MM.1S (cell line): ENCODE data around the gene ARHGEF11.

Source experiments
- DNase-seq: peaks from one replicate; pipeline ENCODE4 v3.0.0-alpha.2; 2015
- H2AFZ ChIP-seq: fragments of 300-600 bp; sonication (generic); 2 replicates; pipeline ENCODE4 v1.6.0; 2016; ENCODE audit warnings: antibody characterized with exemption, low read length
- H3F3A ChIP-seq: fragments of 300-600 bp; sonication (generic); 2 replicates; pipeline ENCODE4 v1.6.1; 2016; ENCODE audit warnings: mild to moderate bottlenecking, antibody characterized with exemption, low read length, moderate library complexity, mixed read lengths; ENCODE audit not compliant: insufficient read depth
- H3K27ac ChIP-seq: fragments of 300-600 bp; sonication (generic); 2 replicates; pipeline ENCODE4 v1.5.1; 2016; ENCODE audit warnings: mild to moderate bottlenecking, low read length
- H3K27me3 ChIP-seq: fragments of 300-600 bp; sonication (generic); replicated peaks from 2 replicates; pipeline ENCODE4 v1.6.0; 2016; ENCODE audit warnings: low read length; ENCODE audit not compliant: insufficient read depth
- H3K36me3 ChIP-seq: fragments of 300-600 bp; sonication (generic); replicated peaks from 2 replicates; pipeline ENCODE4 v1.6.1; 2016; ENCODE audit warnings: mild to moderate bottlenecking, low read length, mixed read lengths; ENCODE audit not compliant: insufficient read depth
- H3K4me1 ChIP-seq: fragments of 300-600 bp; sonication (generic); 2 replicates; pipeline ENCODE4 v1.6.1; 2016; ENCODE audit warnings: low read length, mixed read lengths
- H3K4me2 ChIP-seq: fragments of 300-600 bp; sonication (generic); 2 replicates; pipeline ENCODE4 v1.6.0; 2016; ENCODE audit warnings: low read depth, low read length
- H3K4me3 ChIP-seq: fragments of 300-600 bp; sonication (generic); 2 replicates; pipeline ENCODE4 v1.5.1; 2016; ENCODE audit warnings: low read length, mixed read lengths
- H3K79me2 ChIP-seq: fragments of 300-600 bp; sonication (generic); 2 replicates; pipeline ENCODE4 v1.6.1; 2016; ENCODE audit warnings: mixed run types, low read length, mixed read lengths
- H3K9ac ChIP-seq: fragments of 300-600 bp; sonication (generic); 2 replicates; pipeline ENCODE4 v1.6.1; 2016; ENCODE audit warnings: low read length, mixed read lengths
- H3K9me2 ChIP-seq: fragments of 300-600 bp; sonication (generic); replicated peaks from 2 replicates; pipeline ENCODE4 v1.6.1; 2016; ENCODE audit warnings: mild to moderate bottlenecking, low read length, mixed read lengths; ENCODE audit not compliant: insufficient read depth
- H3K9me3 ChIP-seq: fragments of 300-600 bp; sonication (generic); replicated peaks from 2 replicates; pipeline ENCODE4 v1.6.1; 2016; ENCODE audit warnings: mild to moderate bottlenecking, low read length, mixed read lengths; ENCODE audit not compliant: insufficient read depth
- H4K20me1 ChIP-seq: fragments of 300-600 bp; sonication (generic); 2 replicates; pipeline ENCODE4 v1.6.1; 2016; ENCODE audit warnings: mild to moderate bottlenecking, low read length, moderate library complexity, mixed read lengths; ENCODE audit not compliant: insufficient read depth
- EZH2 ChIP-seq: fragments of 300-600 bp; sonication (generic); optimal IDR thresholded peaks from 2 replicates; pipeline ENCODE3; 2017; ENCODE audit warnings: low read depth, mild to moderate bottlenecking, antibody characterized with exemption, low read length, mixed read lengths
- EZH2phosphoT487 ChIP-seq: fragments of 300-600 bp; sonication (generic); IDR thresholded peaks from 2 replicates; pipeline ENCODE4 v1.6.1; 2018; ENCODE audit warnings: antibody characterized with exemption, low read length
- TF ChIP-seq, protein P1 (sequence below): fragments of 300-600 bp; sonication (generic); IDR thresholded peaks from 2 replicates; pipeline ENCODE4 v1.5.1; 2016; ENCODE audit warnings: antibody characterized with exemption, low read length, mixed read lengths

ARHGEF11 gene

DNA sequence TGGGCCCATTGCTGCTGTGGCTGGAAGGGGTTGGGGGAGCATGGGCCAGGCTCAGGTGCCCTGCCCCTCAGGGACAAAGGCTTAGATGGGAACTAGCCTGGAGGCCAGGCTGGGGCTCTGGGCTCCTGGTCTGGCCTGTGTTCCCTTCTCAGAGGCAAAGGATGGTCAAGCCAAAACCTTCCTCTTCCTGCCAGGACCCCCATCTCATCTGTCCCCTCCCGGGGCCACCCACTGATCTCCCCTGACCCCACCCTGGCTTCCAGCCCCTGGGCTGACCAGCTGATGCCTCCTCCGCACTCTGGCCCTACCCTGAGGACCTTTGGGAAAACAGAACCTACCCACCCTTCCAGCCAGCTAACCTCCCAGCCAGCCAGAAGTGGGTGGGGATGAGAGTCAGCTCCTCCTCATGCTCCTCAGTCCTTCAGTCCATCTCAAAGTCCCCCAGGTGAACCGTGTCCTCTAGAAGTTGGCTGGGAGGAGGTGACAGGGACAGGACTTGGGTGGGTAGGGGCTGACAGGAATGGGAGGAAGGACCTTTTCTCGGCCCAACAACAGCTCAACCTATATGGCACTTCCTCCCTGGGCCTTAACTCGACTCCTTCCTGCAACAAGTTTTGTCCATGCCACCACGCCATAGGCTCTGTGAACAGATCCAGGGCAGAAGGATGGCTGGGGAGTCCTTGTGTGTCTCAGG, 144.5 kb downstream of the ARHGEF11 start:
- no peaks in the 10 kb centered on the region for H4K20me1 ChIP-seq
- no peaks in the 10 kb centered on the region for H3K4me1 ChIP-seq
- H3K9ac ChIP-seq = no peak overlapping the region
- no peak overlapping the region for H3K27ac ChIP-seq
- H3K4me2 ChIP-seq = no peak overlapping the region
- no peak for DNase-seq
- no peaks in the 10 kb centered on the region for H3K9me2 ChIP-seq
- no peaks in the 10 kb centered on the region for H3K9me3 ChIP-seq
- no peaks in the 10 kb centered on the region for H3K79me2 ChIP-seq
- no peak overlapping the region for H2AFZ ChIP-seq
- H3K27me3 ChIP-seq = peaks cover 99% of the 10 kb centered on the region
- H3K36me3 ChIP-seq = no peaks in the 10 kb centered on the region
- TF ChIP-seq EZH2phosphoT487 = no peak
- no peak for TF ChIP-seq EZH2
- TF ChIP-seq, protein P1, sequence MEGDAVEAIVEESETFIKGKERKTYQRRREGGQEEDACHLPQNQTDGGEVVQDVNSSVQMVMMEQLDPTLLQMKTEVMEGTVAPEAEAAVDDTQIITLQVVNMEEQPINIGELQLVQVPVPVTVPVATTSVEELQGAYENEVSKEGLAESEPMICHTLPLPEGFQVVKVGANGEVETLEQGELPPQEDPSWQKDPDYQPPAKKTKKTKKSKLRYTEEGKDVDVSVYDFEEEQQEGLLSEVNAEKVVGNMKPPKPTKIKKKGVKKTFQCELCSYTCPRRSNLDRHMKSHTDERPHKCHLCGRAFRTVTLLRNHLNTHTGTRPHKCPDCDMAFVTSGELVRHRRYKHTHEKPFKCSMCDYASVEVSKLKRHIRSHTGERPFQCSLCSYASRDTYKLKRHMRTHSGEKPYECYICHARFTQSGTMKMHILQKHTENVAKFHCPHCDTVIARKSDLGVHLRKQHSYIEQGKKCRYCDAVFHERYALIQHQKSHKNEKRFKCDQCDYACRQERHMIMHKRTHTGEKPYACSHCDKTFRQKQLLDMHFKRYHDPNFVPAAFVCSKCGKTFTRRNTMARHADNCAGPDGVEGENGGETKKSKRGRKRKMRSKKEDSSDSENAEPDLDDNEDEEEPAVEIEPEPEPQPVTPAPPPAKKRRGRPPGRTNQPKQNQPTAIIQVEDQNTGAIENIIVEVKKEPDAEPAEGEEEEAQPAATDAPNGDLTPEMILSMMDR = no peak
- H3K4me3 ChIP-seq = no peak overlapping the region
- no peaks in the 10 kb centered on the region for H3F3A ChIP-seq

DNA sequence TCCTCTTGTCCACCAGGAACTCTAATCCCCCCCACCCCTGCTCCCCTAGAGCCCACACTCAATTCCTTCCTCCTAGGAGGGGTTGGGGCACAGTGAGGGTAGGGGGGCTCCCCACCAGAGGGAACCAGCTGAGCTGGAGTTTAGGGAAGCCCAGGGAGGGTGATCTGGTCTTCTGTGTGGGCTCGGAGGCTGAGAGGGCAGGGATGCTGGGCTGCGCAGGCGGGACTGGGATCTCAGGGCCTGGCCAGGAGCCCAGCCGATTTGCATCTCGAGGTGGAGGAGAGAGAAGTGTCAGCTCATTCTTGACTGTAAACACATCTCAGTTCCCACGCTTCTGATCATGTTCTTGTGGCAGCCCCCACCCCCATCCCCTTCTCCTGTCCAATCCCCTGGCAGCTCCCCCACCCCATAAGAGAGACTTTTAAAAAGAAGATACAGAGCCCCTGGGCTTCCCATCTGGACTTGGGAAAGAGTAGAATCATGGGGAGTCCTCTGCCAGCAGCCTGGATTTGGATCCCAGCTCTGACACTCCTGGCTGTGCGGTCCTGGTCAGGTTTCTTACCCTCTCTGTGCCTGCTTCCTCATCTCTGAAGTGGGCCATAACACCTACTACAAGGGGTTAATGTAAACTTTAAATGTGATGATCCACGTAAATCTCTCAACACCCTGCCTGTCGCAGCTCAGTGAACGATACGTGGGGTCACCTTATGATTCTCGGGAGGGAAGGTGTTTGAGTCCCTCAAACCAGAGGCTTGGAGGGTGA, 145.4 kb downstream of the ARHGEF11 start:
- no peak overlapping the region for H3K4me2 ChIP-seq
- H3K9me3 ChIP-seq = no peaks in the 10 kb centered on the region
- H3K36me3 ChIP-seq = no peaks in the 10 kb centered on the region
- no peaks in the 10 kb centered on the region for H3K4me1 ChIP-seq
- no peaks in the 10 kb centered on the region for H4K20me1 ChIP-seq
- peaks cover 99% of the 10 kb centered on the region for H3K27me3 ChIP-seq
- H3K9me2 ChIP-seq = no peaks in the 10 kb centered on the region
- DNase-seq = no peak
- H3F3A ChIP-seq = no peaks in the 10 kb centered on the region
- H3K4me3 ChIP-seq = no peak overlapping the region
- no peak for TF ChIP-seq EZH2
- no peak for TF ChIP-seq EZH2phosphoT487
- TF ChIP-seq, protein P1 = no peak
- H3K9ac ChIP-seq = no peak overlapping the region
- H3K27ac ChIP-seq = no peak overlapping the region
- H2AFZ ChIP-seq = no peak overlapping the region
- H3K79me2 ChIP-seq = no peaks in the 10 kb centered on the region

DNA sequence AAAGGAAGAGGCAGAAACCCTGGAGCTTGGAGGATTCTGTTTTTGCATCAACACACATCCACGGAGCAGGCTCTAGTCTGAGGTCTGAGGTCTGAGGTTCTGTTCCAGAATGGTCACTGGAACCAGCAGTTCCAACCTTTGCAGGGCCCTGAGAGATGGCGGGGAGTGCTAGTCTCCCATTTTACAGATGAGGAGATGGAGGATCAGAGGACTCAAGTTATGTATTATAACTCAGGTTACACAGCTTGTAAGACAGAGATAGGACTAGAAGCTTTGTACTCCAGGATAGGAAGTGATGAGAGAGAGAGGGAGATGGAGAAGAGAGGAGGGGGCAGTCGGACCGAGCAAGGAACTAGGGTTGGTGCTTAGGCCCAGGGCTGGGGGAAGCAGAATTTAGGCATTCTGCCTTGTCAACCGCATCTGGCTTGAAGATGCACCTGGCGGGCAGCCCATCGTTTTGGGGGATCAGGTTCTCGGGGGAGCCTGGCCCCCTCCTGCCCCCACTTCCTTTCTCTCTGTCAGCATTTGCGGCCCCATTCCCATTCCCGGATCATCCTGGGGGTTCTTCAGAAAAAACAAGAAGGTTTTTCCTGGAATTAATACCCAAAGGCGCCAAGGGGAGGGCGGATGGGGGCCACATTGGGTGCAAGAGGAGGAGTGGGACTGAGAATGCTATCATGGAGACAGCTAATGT, 146.4 kb downstream of the ARHGEF11 start:
- Histone ChIP-seq H3K4me1 (no peaks in the 10 kb centered on the region), H3K9ac (no peak overlapping the region), H3K4me3 (no peak overlapping the region), H2AFZ (no peak overlapping the region), H3K27me3 (peaks cover 99% of the 10 kb centered on the region), H3K27ac (no peak overlapping the region), H3K36me3 (no peaks in the 10 kb centered on the region), H3F3A (no peaks in the 10 kb centered on the region), H3K4me2 (no peak overlapping the region), H3K9me2 (no peaks in the 10 kb centered on the region), H4K20me1 (no peaks in the 10 kb centered on the region), H3K79me2 (no peaks in the 10 kb centered on the region), H3K9me3 (no peaks in the 10 kb centered on the region)
- TF ChIP-seq EZH2phosphoT487 (no peak), EZH2 (no peak)
- TF ChIP-seq, protein P1 = no peak
- no peak for DNase-seq
